ENCODE results near the gene PDCD7.
"Not testable (repeated sequence)": the region's sequence is repeated elsewhere in the genome, so short reads cannot be mapped to it uniquely, and the experiment has no call there.

PDCD7 gene

GRCh38 chr15:65102912-65103311 is 30.7 kb downstream of the PDCD7 start:
- Histone ChIP-seq H3K9me3 (no peaks in the 10 kb centered on the region), H3K27me3 (ENCODE audit: low read depth) (no peaks in the 10 kb centered on the region), H3K4me1 (no peaks in the 10 kb centered on the region), H3K36me3 (replicated peaks) (peaks cover 47% of the 10 kb centered on the region), H3K4me3 (no peak overlapping the region)
- in situ Hi-C loops (cut with MboI; ENCODE audit: low sequenced_read_pairs) = no loop called here
- DNase-seq (ENCODE audit: low spot score in 2 of 2) = no peak

GRCh38 chr15:65101891-65102708 is 31.5 kb downstream of the PDCD7 start:
- Histone ChIP-seq H3K4me3 (no peak overlapping the region), H3K27me3 (ENCODE audit: low read depth) (no peaks in the 10 kb centered on the region), H3K4me1 (no peaks in the 10 kb centered on the region), H3K36me3 (replicated peaks) (peaks cover 55% of the 10 kb centered on the region), H3K9me3 (no peaks in the 10 kb centered on the region)
- in situ Hi-C loops (cut with MboI; ENCODE audit: low sequenced_read_pairs) = no loop called here
- DNase-seq (ENCODE audit: low spot score in 2 of 2) = no peak

- Histone ChIP-seq H3K36me3 (replicated peaks) (peaks cover 56% of the 10 kb centered on the region), H3K9me3 (no peaks in the 10 kb centered on the region), H3K4me3 (no peak overlapping the region), H3K4me1 (no peaks in the 10 kb centered on the region), H3K27me3 (ENCODE audit: low read depth) (no peaks in the 10 kb centered on the region)
- in situ Hi-C loops (cut with MboI; ENCODE audit: low sequenced_read_pairs) = no loop called here
- DNase-seq (ENCODE audit: low spot score in 2 of 2) = peak; percentile 71 to 94
Measured at GRCh38 chr15:65101411-65101890, 32.2 kb downstream of the PDCD7 start.

- Histone ChIP-seq H3K27me3 (ENCODE audit: low read depth) (no peaks in the 10 kb centered on the region), H3K36me3 (replicated peaks) (peaks cover 49% of the 10 kb centered on the region), H3K4me1 (no peaks in the 10 kb centered on the region), H3K4me3 (no peak overlapping the region), H3K9me3 (no peaks in the 10 kb centered on the region)
- in situ Hi-C loops (cut with MboI; ENCODE audit: low sequenced_read_pairs) = no loop called here
- DNase-seq (ENCODE audit: low spot score in 2 of 2) = no peak
Measured at GRCh38 chr15:65100442-65100841, 33.2 kb downstream of the PDCD7 start.

- in situ Hi-C loops (cut with MboI; ENCODE audit: low sequenced_read_pairs) = loop anchor here (10.0 kb wide), 1 partner anchor 365 kb away; no protein-coding TSS in a partner anchor
Measured at GRCh38 chr15:65099801-65100200, 33.8 kb downstream of the PDCD7 start.

GRCh38 chr15:65099336-65099735 is 34.3 kb downstream of the PDCD7 start:
- in situ Hi-C loops (cut with MboI; ENCODE audit: low sequenced_read_pairs) = loop anchor here (10.0 kb wide), 1 partner anchor 365 kb away; no protein-coding TSS in a partner anchor
- no peaks in the 10 kb centered on the region for H3K27me3 ChIP-seq (ENCODE audit: low read depth)
- H3K4me3 ChIP-seq = no peak overlapping the region
- no peaks in the 10 kb centered on the region for H3K9me3 ChIP-seq
- H3K4me1 ChIP-seq = no peaks in the 10 kb centered on the region
- no peak for DNase-seq (ENCODE audit: low spot score in 2 of 2)
- H3K36me3 ChIP-seq (replicated peaks) = peaks cover 44% of the 10 kb centered on the region

More at GRCh38 chr15:65099801-65100200, 33.8 kb downstream of the PDCD7 start:
- not testable (repeated sequence) for H3K27me3 ChIP-seq (ENCODE audit: low read depth); H3K9me3 ChIP-seq; H3K4me1 ChIP-seq; DNase-seq (ENCODE audit: low spot score in 2 of 2); H3K4me3 ChIP-seq
- H3K36me3 ChIP-seq (replicated peaks) = peaks cover 44% of the 10 kb centered on the region

GRCh38 chr15:65097651-65098263 is 35.9 kb downstream of the PDCD7 start:
- no peaks in the 10 kb centered on the region for H3K4me1 ChIP-seq
- H3K27me3 ChIP-seq (ENCODE audit: low read depth) = no peaks in the 10 kb centered on the region
- H3K9me3 ChIP-seq = no peaks in the 10 kb centered on the region
- H3K36me3 ChIP-seq (replicated peaks) = peaks cover 44% of the 10 kb centered on the region
- in situ Hi-C loops (cut with MboI; ENCODE audit: low sequenced_read_pairs) = loop anchor here (10.0 kb wide), 1 partner anchor 363 kb away; no protein-coding TSS in a partner anchor
- no peak for DNase-seq (ENCODE audit: low spot score in 2 of 2)
- H3K4me3 ChIP-seq = no peak overlapping the region

- in situ Hi-C loops (cut with MboI; ENCODE audit: low sequenced_read_pairs) = loop anchor here (10.0 kb wide), 1 partner anchor 362 kb away; no protein-coding TSS in a partner anchor
Measured at GRCh38 chr15:65096481-65097385, 36.9 kb downstream of the PDCD7 start.

GRCh38 chr15:65095747-65096104 is 37.9 kb downstream of the PDCD7 start:
- Histone ChIP-seq H3K9me3 (no peaks in the 10 kb centered on the region), H3K4me1 (no peaks in the 10 kb centered on the region), H3K4me3 (no peak overlapping the region), H3K27me3 (ENCODE audit: low read depth) (no peaks in the 10 kb centered on the region), H3K36me3 (replicated peaks) (peaks cover 34% of the 10 kb centered on the region)
- in situ Hi-C loops (cut with MboI; ENCODE audit: low sequenced_read_pairs) = loop anchor here (10.0 kb wide), 1 partner anchor 361 kb away; no protein-coding TSS in a partner anchor
- DNase-seq (ENCODE audit: low spot score in 2 of 2) = no peak

More at GRCh38 chr15:65096481-65097385, 36.9 kb downstream of the PDCD7 start:
- H3K36me3 ChIP-seq (replicated peaks) = peaks cover 44% of the 10 kb centered on the region
- no peak for DNase-seq (ENCODE audit: low spot score in 2 of 2)
- no peaks in the 10 kb centered on the region for H3K4me1 ChIP-seq
- no peak overlapping the region for H3K4me3 ChIP-seq
- no peaks in the 10 kb centered on the region for H3K9me3 ChIP-seq
- H3K27me3 ChIP-seq (ENCODE audit: low read depth) = no peaks in the 10 kb centered on the region

- in situ Hi-C loops (cut with MboI; ENCODE audit: low sequenced_read_pairs) = loop anchor here (10.0 kb wide), 1 partner anchor 360 kb away; no protein-coding TSS in a partner anchor
- H3K9me3 ChIP-seq = no peaks in the 10 kb centered on the region
- H3K36me3 ChIP-seq (replicated peaks) = peaks cover 29% of the 10 kb centered on the region
- H3K4me1 ChIP-seq = no peaks in the 10 kb centered on the region
- DNase-seq (ENCODE audit: low spot score in 2 of 2) = no peak
- H3K4me3 ChIP-seq = no peak overlapping the region
- H3K27me3 ChIP-seq (ENCODE audit: low read depth) = no peaks in the 10 kb centered on the region
Measured at GRCh38 chr15:65095011-65095746, 38.4 kb downstream of the PDCD7 start.

GRCh38 chr15:65094294-65094995 is 39.2 kb downstream of the PDCD7 start:
- Histone ChIP-seq H3K9me3 (no peaks in the 10 kb centered on the region), H3K36me3 (replicated peaks) (peaks cover 24% of the 10 kb centered on the region), H3K27me3 (ENCODE audit: low read depth) (no peaks in the 10 kb centered on the region), H3K4me3 (no peak overlapping the region), H3K4me1 (peaks cover under 1% of the 10 kb centered on the region; the same call in 1 of the 2 replicates)
- in situ Hi-C loops (cut with MboI; ENCODE audit: low sequenced_read_pairs) = loop anchor here (10.0 kb wide), 1 partner anchor 360 kb away; no protein-coding TSS in a partner anchor
- DNase-seq (ENCODE audit: low spot score in 2 of 2) = no peak

- H3K9me3 ChIP-seq; H3K4me3 ChIP-seq; H3K27me3 ChIP-seq (ENCODE audit: low read depth); H3K4me1 ChIP-seq; DNase-seq (ENCODE audit: low spot score in 2 of 2): not testable (repeated sequence)
- H3K36me3 ChIP-seq (replicated peaks) = peaks cover 17% of the 10 kb centered on the region
- in situ Hi-C loops (cut with MboI; ENCODE audit: low sequenced_read_pairs) = loop anchor here (10.0 kb wide), 1 partner anchor 359 kb away; no protein-coding TSS in a partner anchor
Measured at GRCh38 chr15:65093793-65094170, 39.8 kb downstream of the PDCD7 start.

Measured in HAP-1 (cell line).